Stomach (tissue), 9 donors: Measurements from ENCODE around the gene MAN2A1. TPM values are rescaled to one million over a fixed set of nuclear protein-coding genes. Genes with fewer than 3 reads are reported as not detected.

Source experiments
- DNase-seq, 2 donors: peaks; one replicate each; pipeline versions ENCODE4 v3.0.0 to v3.0.0-alpha.2; 2013 to 2019
- H3K27ac ChIP-seq, 5 donors: fragments of 200-600 bp in 4 of 5; sonication (generic) in 4 of 5; one replicate each; pipeline ENCODE4 v1.5.1; 2013 to 2019; ENCODE audit warnings: mild to moderate bottlenecking in 1 of 5, moderate library complexity in 1 of 5
- H3K27me3 ChIP-seq, 3 donors: fragments of 200-600 bp; sonication (generic); one replicate each; pipeline ENCODE4 v1.5.1; 2017 to 2019; ENCODE audit warnings: mixed run types in 1 of 3
- H3K36me3 ChIP-seq, 4 donors: fragments of 200-600 bp; sonication (generic); 1 replicate in 3 of 4; 2 replicates in 1 of 4; pipeline ENCODE4 v1.5.1; 2016 to 2019
- H3K4me1 ChIP-seq, 4 donors: fragments of 200-600 bp; sonication (generic); one replicate each; pipeline ENCODE4 v1.5.1; 2016 to 2019
- H3K4me3 ChIP-seq, 4 donors: fragments of 200-600 bp; sonication (generic) in 3 of 4; one replicate each; pipeline ENCODE4 v1.5.1; 2016 to 2019; ENCODE audit warnings: mild to moderate bottlenecking in 1 of 4
- H3K9me3 ChIP-seq, 4 donors: fragments of 200-600 bp; sonication (generic); one replicate each; pipeline ENCODE4 v1.5.1; 2016 to 2019
- EP300 ChIP-seq: sonication (generic); formaldehyde crosslinking; IDR thresholded peaks from one replicate; pipeline ENCODE4 v1.6.1; 2017; ENCODE audit warnings: antibody characterized with exemption
- POLR2A ChIP-seq, 4 donors: fragments of 450-650 bp; IDR thresholded peaks; one replicate each; pipeline ENCODE4 v1.6.1; 2016; ENCODE audit warnings: antibody characterized with exemption in 4 of 4, control low read depth in 2 of 4, mild to moderate bottlenecking in 1 of 4, moderate library complexity in 1 of 4
- POLR2AphosphoS5 ChIP-seq, 3 donors: sonication (generic); formaldehyde crosslinking; IDR thresholded peaks; one replicate each; pipeline ENCODE4 v1.6.1; 2016; ENCODE audit warnings: antibody characterized with exemption in 3 of 3
- WGBS, 5 donors: extraction: QIAGEN DNeasy Blood & Tissue Kit in 3 of 5; methylation state at CpG; one replicate each; pipeline versions ENCODE4 v1.1.5 to v1.1.7; 2013 to 2018; 5-methylcytosine and 5-hydroxymethylcytosine counted together
- intact Hi-C: fragments of 100-400 bp; cut with DNase I; formaldehyde crosslinking; loops from one replicate; pipeline ENCODE4 v1.15.1; 2023; ENCODE audit warnings: low total_unique reads
- polyA plus RNA-seq, 3 donors: library from polyadenylated mRNA; stranded (reverse); fragments of 200-250 nt; gene quantifications; one replicate each; pipeline ENCODE4 v1.2.3, GENCODE V29; 2013
- total RNA-seq, 5 donors: library from RNA; depleted of rRNA; stranded (reverse); fragments of >200 nt; gene quantifications; one replicate each; pipeline versions ENCODE4 v1.1.0 to v1.2.3, GENCODE V29; 2014 to 2016
- TF ChIP-seq, protein P1 (sequence below), 7 experiments: fragments of 450-650 bp in 4 of 7; fragments of 200-600 bp in 3 of 7; sonication (generic) in 3 of 7; IDR thresholded peaks; one replicate each; pipeline ENCODE4 v1.5.1; 2016 to 2019; ENCODE audit warnings: antibody characterized with exemption in 7 of 7, control low read depth in 2 of 7, mild to moderate bottlenecking in 1 of 7
- donor health status: healthy with polysubstance abuse.
- donor health status: Bipolar disorder and iron deficiency.
- donor health status: healthy.

Gene MAN2A1
- total and polyA plus RNA-seq, 8 donors = 6.1 to 136 (median 33.6) TPM

DNA sequence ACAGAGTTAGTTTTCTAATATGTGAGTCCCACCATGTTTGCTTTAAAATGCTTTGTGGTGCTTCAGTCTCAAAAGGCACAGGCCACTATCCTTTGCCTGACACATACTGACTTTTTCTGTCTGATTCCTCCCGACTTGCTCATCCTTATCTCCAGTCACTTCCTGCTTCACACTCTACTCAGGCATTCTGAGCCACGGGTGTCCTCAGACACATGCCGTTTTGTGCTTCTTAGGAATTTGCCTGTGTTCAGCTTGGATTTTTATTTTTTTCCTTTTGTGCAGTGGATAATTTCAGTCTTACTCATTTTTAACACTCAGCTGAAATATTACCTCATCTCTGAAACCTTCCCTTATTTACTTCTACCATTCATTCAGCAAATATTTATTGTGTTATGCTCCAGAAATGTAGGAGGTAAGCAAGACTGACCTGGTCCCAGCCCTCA lies 54.1 kb downstream of the MAN2A1 start:
- WGBS, 5 donors = 58 to 74% (median 66%) methylated on average over 3 of the region's 3 CpGs
- peak in 1 of 3 donors; percentile 31 for TF ChIP-seq POLR2AphosphoS5 (IDR thresholded peaks at IDR 0.05)
- TF ChIP-seq, protein P1, sequence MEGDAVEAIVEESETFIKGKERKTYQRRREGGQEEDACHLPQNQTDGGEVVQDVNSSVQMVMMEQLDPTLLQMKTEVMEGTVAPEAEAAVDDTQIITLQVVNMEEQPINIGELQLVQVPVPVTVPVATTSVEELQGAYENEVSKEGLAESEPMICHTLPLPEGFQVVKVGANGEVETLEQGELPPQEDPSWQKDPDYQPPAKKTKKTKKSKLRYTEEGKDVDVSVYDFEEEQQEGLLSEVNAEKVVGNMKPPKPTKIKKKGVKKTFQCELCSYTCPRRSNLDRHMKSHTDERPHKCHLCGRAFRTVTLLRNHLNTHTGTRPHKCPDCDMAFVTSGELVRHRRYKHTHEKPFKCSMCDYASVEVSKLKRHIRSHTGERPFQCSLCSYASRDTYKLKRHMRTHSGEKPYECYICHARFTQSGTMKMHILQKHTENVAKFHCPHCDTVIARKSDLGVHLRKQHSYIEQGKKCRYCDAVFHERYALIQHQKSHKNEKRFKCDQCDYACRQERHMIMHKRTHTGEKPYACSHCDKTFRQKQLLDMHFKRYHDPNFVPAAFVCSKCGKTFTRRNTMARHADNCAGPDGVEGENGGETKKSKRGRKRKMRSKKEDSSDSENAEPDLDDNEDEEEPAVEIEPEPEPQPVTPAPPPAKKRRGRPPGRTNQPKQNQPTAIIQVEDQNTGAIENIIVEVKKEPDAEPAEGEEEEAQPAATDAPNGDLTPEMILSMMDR (IDR thresholded peaks at IDR 0.05) = no peak
- TF ChIP-seq POLR2A (IDR thresholded peaks at IDR 0.05) = no peak
- peak overlapping the region in 2 of 5 donors; percentile 6 to 49 for H3K27ac ChIP-seq
- peaks cover 6 to 44% (median 30%) of the 10 kb centered on the region in 4 donors for H3K4me1 ChIP-seq
- no peaks in the 10 kb centered on the region for H3K36me3 ChIP-seq
- H3K4me3 ChIP-seq = no peak overlapping the region
- intact Hi-C loops = no loop called here
- DNase-seq = no peak
- H3K9me3 ChIP-seq = no peaks in the 10 kb centered on the region
- no peaks in the 10 kb centered on the region for H3K27me3 ChIP-seq

DNA sequence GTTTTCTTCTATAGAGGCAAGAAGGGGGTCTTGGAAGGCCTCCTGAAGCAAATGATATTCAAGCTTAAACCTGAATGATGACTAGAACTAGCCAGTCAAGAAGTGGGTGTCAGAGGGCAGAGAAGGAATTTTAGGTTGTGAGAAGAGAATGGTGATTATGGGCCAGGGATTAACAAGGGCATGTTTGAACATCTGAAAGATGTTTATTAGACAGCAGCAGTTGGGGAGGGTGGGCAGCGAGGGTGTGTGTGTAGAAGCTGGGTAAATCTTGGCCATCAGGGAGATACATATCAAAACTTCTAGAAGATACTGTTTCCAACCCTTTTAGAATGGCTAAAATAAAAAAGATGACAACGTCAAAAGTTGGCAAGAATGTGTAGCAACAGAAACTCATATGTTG lies 54.5 kb downstream of the MAN2A1 start:
- Histone ChIP-seq H3K4me3 (no peak overlapping the region), H3K27me3 (no peaks in the 10 kb centered on the region), H3K36me3 (no peaks in the 10 kb centered on the region), H3K9me3 (no peaks in the 10 kb centered on the region), H3K27ac (peak overlapping the region in 1 of 5 donors; percentile 49), H3K4me1 (peaks cover 6 to 44% (median 28%) of the 10 kb centered on the region in 4 donors)
- WGBS, 5 donors = 89 to 97% (median 94%) methylated on average over 2 of the region's 2 CpGs
- TF ChIP-seq POLR2AphosphoS5 (IDR thresholded peaks at IDR 0.05) (no peak), POLR2A (IDR thresholded peaks at IDR 0.05) (no peak), EP300 (no peak)
- TF ChIP-seq, protein P1 (IDR thresholded peaks at IDR 0.05) = no peak
- no peak for DNase-seq
- intact Hi-C loops = no loop called here

DNA sequence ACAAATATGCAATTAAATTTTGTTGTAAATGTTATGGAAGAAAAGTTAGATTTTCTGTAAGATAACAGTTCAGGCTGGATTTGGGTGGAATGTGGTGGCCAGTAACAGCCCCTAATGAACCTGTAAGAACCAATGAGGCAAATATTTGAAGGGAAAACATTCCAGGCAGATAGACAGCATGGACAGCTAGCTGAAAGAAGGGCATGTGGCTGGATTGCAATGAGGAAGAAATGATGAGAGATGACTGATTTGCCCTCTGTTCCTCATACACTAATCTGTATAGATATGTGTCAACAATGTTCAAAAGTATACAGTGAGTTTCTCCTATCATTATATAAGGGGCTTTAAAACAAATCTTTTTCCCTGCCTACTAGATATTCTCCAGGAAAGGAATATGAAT lies 58.8 kb downstream of the MAN2A1 start:
- intact Hi-C loops = no loop called here
- Histone ChIP-seq H3K36me3 (no peaks in the 10 kb centered on the region), H3K27me3 (no peaks in the 10 kb centered on the region), H3K4me1 (peaks cover 0 to 10% (median 4%) of the 10 kb centered on the region in 4 donors), H3K9me3 (no peaks in the 10 kb centered on the region), H3K4me3 (no peak overlapping the region), H3K27ac (no peak overlapping the region)
- DNase-seq = no peak
- TF ChIP-seq EP300 (no peak), POLR2A (IDR thresholded peaks at IDR 0.05) (no peak), POLR2AphosphoS5 (IDR thresholded peaks at IDR 0.05) (no peak)
- TF ChIP-seq, protein P1 (IDR thresholded peaks at IDR 0.05) = no peak

DNA sequence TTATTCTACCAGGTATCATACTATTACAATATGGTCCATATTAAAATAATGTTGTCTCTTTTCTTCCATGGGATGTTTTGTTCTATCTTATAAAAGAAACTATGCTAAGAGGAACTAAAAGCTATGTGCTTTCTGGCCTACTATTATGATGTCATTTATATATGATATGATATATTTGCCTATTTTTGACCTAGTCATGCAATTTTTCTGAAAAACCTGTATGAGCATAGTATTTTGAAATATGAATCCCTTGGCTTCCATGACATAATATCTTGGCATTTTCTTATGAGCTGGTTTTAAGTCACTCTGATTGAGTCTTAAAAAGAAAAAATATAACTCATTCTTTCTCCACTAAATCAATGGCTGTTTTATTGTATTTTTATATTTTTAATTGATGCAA lies 60.7 kb downstream of the MAN2A1 start:
- Histone ChIP-seq H3K9me3 (no peaks in the 10 kb centered on the region), H3K27ac (no peak overlapping the region), H3K36me3 (peaks cover 0 to 1% (median 0%) of the 10 kb centered on the region in 4 donors), H3K4me3 (no peak overlapping the region), H3K27me3 (no peaks in the 10 kb centered on the region), H3K4me1 (peaks cover 0 to 17% (median 6%) of the 10 kb centered on the region in 4 donors)
- no peak for TF ChIP-seq POLR2A (IDR thresholded peaks at IDR 0.05)
- TF ChIP-seq EP300 = no peak
- TF ChIP-seq, protein P1 (IDR thresholded peaks at IDR 0.05) = no peak
- no peak for TF ChIP-seq POLR2AphosphoS5 (IDR thresholded peaks at IDR 0.05)
- intact Hi-C loops = no loop called here
- no peak for DNase-seq
